OCI-M2 (cell line): ENCODE measurements around the gene TRIM52.
"Not testable (repeated sequence)": the region's sequence is repeated elsewhere in the genome, so short reads cannot be mapped to it uniquely, and the experiment has no call there.

Experiments used
- DNase-seq: peaks from one replicate; lab custom pipeline; 2025; ENCODE audit not compliant: unreplicated experiment; lab: John Stamatoyannopoulos, UW

The TRIM52 gene

DNA sequence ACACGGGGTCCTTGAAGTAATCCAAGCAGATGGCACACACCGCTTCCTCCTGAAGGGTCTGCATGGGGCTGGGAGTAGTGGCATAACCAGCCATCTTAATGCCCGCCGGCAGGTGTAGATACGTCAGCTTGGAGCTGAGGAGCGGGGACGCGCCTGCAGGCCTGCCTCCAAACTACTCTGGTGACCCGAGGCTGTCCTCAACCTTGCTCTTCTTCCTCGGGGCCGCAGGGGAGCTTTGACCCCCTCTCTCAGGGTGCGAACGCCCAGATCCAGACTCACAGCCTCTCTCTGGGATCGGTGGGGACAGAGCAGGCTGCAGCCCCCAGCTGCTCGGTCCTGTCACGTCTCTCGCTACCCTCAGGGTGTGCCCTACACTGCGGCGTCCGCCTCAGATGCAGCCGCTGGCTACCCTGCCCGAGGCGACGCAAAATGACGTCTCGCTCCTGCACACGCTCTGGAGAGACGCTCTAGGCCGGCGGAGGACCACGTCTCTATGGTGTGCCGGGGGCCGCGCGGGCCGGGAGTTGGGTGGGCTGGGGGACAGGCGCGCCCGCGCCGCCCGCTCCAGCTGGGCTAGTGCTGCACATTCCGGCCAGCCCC, at the start of gene TRIM52:
TSS of gene TRIM52 (minus strand) at position 424 of the 600 bp plus-strand sequence. CDS start at position 94, 330 bp downstream.
- no peak for DNase-seq

GRCh38 chr5:181287331-181287730, 26.4 kb upstream of the TRIM52 start:
- not testable (repeated sequence) for DNase-seq

GRCh38 chr5:181285962-181286705, 25.2 kb upstream of the TRIM52 start:
- not testable (repeated sequence) for DNase-seq

DNA sequence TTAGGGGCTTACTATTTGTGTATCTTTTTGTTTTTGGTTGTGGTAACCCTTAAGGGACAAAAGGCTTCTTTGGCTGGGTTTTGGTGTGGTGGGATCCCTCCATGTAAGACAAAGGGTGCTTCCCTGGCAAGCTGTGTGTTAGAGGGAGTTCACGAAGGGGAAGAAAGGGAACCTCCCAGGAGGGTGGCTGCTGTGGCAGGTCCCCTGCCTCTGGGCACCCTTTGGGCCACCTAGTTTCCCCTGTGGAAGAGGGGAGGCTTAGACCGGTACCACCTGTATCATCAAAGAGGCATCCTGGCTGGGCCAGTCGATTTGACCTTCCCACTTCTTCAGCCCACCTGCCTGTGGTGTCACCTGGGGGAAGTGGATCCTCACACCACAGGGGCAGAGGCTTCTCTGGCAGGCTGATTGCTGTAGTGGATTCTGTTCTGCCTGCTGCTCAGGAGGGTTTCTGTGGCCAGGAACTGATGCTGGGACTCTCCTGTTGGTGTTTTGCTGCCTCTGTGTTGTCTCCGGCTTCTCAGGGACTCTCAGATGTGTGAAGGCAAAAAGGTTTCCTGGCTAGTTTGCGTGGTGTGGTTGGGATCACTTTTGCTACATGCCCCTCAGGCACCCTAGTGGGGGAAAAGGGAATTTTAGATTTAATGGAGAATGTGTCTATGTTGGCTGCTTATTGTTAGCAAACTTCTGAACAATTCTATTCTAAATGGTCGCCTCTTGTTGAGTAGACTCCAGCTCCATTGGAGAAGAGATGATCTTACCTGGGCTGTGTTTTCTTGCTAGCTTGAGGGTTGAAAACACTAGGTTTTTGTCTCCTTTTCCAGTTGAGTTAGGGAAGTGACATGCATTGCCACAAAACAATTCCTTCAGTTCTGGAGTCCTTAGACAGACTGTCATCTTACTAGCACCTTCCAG, 23.2 kb upstream of the TRIM52 start:
- not testable (repeated sequence) for DNase-seq

GRCh38 chr5:181283347-181283746, 22.4 kb upstream of the TRIM52 start:
- DNase-seq = no peak

- DNase-seq = no peak
Measured at GRCh38 chr5:181282874-181283273, 21.9 kb upstream of the TRIM52 start.

- not testable (repeated sequence) for DNase-seq
Measured at GRCh38 chr5:181282415-181282814, 21.5 kb upstream of the TRIM52 start.

DNA sequence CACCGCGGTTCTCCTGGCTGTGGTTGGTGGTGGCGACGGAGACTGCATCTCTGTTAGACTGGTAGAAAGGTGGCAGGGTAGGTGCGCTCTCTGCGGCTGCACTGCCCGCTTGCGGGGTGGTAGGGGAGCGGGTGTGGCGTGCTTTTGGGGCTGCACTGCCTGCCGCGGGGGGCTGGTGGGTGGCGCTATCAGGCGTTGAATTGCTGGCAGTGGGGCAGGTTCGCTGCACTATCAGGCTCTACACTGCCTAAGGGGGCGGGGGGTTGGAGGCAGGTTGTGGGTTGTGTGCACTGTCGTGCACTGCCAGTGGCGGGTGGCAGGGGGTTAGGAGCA, 21.0 kb upstream of the TRIM52 start:
- DNase-seq = no peak

DNA sequence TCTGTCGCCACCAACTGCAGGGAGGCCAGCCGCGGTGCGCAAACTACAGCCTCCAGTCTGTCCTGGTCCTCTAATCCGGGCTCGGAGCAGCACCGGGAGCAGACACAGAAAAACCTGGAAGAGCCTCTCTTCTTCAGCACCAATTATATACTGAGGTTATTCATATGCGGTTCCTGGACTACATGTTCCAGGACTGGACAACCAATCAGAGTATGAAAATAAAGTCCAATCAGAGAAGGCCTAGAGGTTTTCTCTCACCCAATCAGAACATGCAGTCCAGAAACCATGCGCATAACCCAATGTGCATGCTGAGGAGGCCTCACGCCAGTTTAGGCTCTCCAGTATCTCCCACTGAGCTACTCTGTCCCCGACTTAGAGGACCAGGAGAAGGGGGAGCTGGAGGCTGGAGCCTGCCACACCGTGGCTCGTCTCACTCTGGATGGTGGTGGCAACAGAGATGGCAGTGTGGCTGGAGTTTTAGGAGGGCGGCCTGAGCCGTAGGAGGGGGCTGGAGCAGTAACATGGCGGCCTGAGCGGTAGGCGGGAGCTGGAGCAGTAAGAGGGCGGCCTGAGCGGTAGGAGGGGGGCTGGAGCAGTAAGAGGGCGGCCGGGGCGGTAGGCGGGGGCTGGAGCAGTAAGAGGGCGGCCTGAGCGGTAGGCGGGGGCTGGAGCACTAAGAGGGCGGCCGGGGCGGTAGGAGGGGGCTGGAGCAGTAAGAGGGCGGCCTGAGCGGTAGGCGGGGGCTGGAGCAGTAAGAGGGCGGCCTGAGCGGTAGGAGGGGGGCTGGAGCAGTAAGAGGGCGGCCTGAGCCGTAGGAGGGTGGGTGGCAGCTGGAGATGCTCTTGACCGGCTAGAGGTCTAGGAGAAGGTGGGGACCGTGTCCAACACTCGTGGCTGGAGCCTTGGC, 20.4 kb upstream of the TRIM52 start:
- DNase-seq = no peak

DNA sequence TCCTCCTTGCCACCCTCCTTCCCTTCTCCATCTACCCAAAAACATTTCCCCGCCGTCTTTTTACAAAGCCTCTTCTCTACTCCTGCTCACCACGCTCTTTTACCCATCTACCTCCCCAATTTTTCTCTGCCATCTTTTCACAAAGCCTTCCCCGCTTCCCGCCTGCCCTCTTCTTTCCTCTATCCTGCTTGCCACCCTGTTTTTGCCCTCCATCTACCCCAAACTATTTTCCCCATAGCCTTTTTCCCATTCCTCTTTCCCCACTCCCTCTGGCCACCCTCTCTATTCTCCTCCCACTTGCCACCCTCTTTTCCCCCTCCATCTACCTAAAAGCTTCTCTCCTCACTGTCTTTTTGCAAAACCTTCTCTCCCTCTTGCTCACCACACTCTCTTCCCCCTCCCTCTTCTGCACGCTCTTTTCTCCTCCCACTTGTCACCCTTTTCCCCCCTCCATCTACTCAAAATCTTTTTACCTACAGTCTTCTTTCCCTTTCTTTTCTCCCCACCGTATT, 19.4 kb upstream of the TRIM52 start:
- DNase-seq = no peak

- DNase-seq = not testable (repeated sequence)
Measured at GRCh38 chr5:181273433-181273744, 12.4 kb upstream of the TRIM52 start.

- no peak for DNase-seq
Measured at GRCh38 chr5:181271081-181271480, 10.1 kb upstream of the TRIM52 start.

- not testable (repeated sequence) for DNase-seq
Measured at GRCh38 chr5:181267907-181268306, 7.0 kb upstream of the TRIM52 start.

GRCh38 chr5:181267291-181267904, 6.5 kb upstream of the TRIM52 start:
- DNase-seq = not testable (repeated sequence)

- DNase-seq = no peak
Measured at GRCh38 chr5:181265092-181265671, 4.2 kb upstream of the TRIM52 start.

GRCh38 chr5:181263633-181264032, 2.7 kb upstream of the TRIM52 start:
- no peak for DNase-seq

- no peak for DNase-seq
Measured at GRCh38 chr5:181261320-181262049, 542 bp upstream of the TRIM52 start.

GRCh38 chr5:181259974-181260719, 796 bp downstream of the TRIM52 start:
- DNase-seq = no peak
